Body of pancreas (tissue), 4 donors: ENCODE measurements around the gene CLEC2A.

Experiments
- POLR2A ChIP-seq, 3 donors: fragments of 450-650 bp; IDR thresholded peaks; one replicate each; pipeline ENCODE4 v1.6.1; 2016; ENCODE audit warnings: antibody characterized with exemption in 3 of 3, mild to moderate bottlenecking in 2 of 3
- TF ChIP-seq, protein P1 (sequence below), 7 experiments: fragments of 450-650 bp in 4 of 7; fragments of 200-600 bp in 3 of 7; sonication (generic) in 3 of 7; IDR thresholded peaks; one replicate each; pipeline ENCODE4 v1.5.1; 2016 to 2019; ENCODE audit warnings: antibody characterized with exemption in 7 of 7

DNA sequence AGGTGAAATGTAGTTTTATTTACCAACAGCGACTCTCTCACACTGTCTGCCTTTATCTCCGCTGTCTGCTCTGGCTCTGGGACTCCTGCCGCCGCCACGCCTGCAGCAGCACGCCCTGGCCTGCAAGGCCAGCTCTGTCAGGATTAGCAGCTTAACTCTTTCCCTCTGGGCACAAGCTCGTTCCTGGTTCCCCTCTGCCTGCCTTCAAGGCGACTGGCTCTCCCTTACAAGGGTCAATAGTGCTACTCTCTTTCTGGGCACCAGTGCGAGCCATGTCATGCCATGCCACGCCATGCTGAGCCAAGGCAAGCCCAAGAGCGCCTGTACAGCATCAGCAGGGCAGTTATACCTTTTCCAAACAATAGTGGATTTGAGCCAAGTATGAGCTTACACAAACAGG, 59.4 kb downstream of the CLEC2A start:
- TF ChIP-seq, protein P1, sequence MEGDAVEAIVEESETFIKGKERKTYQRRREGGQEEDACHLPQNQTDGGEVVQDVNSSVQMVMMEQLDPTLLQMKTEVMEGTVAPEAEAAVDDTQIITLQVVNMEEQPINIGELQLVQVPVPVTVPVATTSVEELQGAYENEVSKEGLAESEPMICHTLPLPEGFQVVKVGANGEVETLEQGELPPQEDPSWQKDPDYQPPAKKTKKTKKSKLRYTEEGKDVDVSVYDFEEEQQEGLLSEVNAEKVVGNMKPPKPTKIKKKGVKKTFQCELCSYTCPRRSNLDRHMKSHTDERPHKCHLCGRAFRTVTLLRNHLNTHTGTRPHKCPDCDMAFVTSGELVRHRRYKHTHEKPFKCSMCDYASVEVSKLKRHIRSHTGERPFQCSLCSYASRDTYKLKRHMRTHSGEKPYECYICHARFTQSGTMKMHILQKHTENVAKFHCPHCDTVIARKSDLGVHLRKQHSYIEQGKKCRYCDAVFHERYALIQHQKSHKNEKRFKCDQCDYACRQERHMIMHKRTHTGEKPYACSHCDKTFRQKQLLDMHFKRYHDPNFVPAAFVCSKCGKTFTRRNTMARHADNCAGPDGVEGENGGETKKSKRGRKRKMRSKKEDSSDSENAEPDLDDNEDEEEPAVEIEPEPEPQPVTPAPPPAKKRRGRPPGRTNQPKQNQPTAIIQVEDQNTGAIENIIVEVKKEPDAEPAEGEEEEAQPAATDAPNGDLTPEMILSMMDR (IDR thresholded peaks at IDR 0.05), result no peak
- no peak for TF ChIP-seq POLR2A (IDR thresholded peaks at IDR 0.05)
